GM19397 (cell line): ENCODE results near the gene KRT13.
"Not testable (repeated sequence)": the region's sequence is repeated elsewhere in the genome, so short reads cannot be mapped to it uniquely, and the experiment has no call there.

Experiments used
- ATAC-seq: cut with Tn5 transposase; IDR thresholded peaks from one replicate; pipeline ENCODE4 v1.9.1; 2021; ENCODE audit warnings: mild to moderate bottlenecking, moderate library complexity; ENCODE audit not compliant: unreplicated experiment

The KRT13 gene

DNA sequence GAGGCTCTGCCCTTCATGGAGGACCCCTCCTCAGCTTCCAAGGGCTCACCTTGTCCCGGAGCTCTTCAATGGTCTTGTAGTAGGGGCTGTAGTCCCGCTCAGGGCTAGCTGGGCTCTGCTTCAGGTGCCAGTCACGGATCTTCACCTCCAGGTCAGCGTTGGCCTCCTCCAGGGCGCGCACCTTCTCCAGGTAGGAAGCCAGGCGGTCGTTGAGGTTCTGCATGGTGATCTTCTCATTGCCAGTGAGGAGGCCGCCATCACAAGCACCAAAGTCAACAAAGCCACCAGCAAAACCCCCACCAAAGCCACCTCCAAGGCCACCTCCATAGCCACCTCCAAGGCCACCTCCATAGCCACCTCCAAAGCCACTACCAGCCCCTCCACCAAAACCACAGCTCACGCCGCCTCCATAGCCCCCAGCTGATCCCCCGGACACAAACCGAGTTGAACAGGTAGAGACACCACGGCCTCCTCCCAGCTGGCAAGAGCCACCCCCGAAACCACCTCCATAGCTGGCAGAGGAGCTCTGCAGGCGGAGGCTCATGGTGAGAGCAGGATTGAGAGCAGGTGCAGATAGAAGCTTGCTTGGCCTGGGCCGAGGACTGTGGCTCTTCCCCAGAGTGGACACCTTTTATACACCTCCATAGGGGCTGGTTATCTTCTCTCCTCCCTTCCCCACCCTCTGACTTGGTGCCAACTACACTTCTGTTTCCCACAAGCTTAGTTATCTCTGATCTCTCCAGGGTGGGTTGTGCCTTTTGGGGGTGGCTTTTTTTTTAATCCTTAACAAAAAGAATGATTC, at the start of gene KRT13:
KRT13 (minus strand) TSS at position 606 of the 802 bp plus-strand sequence; CDS start at position 544, 62 bp downstream.
- ATAC-seq: no peak

DNA sequence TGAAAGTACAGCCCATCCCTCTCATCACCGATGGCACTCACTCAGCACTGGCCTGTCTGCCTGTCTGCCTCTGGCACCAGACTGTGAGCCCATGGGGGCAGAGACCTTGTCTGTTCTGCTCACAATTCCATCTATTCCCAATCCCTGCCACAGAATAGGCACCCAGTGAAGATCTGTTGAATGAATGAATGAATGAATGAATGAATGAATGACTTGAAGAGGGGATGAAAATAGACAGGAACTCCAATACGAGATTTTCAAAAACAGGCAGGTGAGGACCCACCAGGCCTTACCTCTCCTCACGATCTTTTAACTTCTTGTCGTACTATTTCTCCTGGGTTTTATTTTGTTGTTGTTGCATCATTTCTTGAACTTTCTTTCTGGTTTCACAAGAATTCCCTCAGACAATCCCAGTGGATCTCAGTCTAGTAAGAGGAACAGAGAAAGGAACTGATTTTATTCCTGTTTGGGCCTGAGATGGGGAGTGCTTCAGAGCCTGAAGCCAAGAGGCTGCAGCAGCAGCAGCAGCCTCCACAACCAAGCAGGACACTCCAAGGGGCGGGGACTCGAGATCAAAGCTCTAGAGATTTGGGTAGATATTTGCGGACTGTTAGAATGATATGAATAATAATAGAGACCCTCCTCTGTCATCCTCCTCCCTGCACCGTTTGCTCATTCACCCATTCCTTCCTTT, 48.7 kb upstream of the KRT13 start:
- no peak for ATAC-seq

GRCh38 chr17:41553176-41553575, 47.8 kb upstream of the KRT13 start:
- no peak for ATAC-seq

- no peak for ATAC-seq
These were observed 47.0 kb upstream of the KRT13 start for GRCh38 chr17:41552455-41552854.

DNA sequence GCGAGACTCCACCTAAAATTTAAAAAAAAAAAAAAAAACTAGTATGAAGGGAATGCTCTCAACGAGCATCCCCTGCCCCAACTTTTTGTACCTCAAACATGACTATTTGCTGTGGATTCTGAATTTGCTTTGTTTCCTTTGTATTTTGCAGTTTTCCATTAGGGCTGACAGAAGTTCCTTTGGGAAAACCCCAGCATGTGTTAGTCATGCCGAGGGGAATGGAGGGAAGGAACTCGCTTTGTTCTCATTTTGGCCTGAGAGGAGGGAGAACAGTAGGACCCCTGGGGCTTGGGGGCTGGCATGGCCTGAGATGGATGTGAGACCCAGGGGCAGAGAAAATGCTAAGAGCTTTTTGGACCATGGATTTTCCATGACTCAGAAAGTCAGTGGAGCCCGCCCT, 46.0 kb upstream of the KRT13 start:
- ATAC-seq: no peak

DNA sequence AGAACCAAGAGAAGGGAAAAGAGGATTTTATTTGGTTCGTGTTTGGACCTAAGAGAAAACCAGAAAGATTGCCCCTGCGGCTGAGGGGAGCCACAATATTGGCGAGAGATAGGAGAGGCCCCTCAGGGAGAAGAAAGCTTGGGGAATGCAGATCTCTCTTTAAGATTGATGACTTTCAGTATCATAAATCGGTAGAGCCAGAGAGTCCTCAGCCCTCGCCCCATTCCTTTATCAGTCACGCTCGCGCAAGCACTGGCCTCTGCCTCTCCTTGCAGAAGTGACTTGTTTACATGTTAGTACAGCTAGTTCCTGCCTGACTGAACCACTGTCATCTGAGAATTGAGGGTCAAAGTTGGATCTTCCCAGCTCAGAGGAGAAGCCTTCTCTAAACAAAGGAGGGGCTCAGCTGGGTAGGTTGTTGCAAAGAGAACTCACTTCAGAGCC, 44.2 kb upstream of the KRT13 start:
- no peak for ATAC-seq

- peak; percentile 69 for ATAC-seq
These were observed 43.6 kb upstream of the KRT13 start for GRCh38 chr17:41548844-41549595.

- no peak for ATAC-seq
These were observed 42.8 kb upstream of the KRT13 start for GRCh38 chr17:41547921-41548843.

DNA sequence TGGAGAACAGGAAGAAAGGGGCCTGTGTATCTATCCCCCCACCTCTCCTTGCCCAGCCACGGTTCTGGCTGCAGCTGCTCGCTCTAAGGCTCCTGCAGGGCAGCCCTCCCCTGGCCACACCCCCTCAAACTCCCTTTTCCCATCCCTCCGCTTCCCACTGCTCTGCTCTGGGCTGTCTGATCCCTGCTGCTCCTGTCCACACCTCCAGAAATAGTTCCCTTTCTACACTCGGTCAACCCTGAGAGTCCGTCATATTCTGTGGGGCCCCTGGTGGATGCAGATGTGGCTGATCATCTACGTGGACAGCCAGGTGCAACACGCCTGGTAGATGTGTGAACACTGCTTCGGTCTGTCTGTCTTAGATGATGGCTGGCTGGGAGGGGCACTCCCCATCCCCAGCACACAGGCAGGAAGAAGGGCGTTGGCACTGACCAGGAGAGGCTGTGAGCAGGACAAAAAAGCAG, 42.0 kb upstream of the KRT13 start:
- ATAC-seq: no peak

- no peak for ATAC-seq
These were observed 41.4 kb upstream of the KRT13 start for GRCh38 chr17:41546819-41547218.

- no peak for ATAC-seq
These were observed 40.5 kb upstream of the KRT13 start for GRCh38 chr17:41545829-41546410.

DNA sequence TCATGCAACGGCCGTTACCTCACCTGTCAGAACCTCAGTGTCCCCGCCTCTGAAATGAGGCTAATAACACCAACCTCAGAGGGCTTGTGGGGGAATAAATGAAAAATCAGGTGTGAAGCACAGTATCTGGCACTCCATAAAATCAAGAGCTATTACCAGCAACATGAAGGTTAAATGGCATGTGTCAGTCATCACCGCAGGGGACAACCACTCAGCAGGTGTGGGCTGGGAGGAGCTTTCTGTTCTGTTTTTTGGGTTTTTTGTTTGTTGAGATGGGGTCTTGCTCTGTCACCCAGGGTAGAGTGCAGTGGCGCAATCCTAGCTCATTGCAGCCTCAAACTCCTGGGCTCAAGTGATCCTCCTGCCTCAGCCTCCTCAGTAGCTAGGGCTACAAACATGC, 39.5 kb upstream of the KRT13 start:
- no peak for ATAC-seq

GRCh38 chr17:41544491-41544892, 39.1 kb upstream of the KRT13 start:
- no peak for ATAC-seq

DNA sequence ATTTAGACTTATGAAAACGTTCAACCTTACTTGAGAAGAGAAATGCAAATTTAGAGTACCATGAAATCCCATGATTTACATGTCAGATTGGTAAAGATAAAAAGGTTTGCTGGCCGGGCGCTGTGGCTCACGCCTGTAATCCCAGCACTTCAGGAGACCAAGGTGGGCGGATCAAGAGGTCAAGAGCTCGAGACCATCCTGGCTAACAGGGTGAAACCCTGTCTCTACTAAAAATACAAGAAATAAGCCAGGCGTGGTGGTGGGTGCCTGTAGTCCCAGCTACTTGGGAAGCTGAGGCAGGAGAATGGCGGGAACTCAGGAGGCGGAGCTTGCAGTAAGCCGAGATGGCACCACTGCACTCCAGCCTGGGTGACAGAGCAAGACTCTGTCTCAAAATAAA, 37.4 kb upstream of the KRT13 start:
- not testable (repeated sequence) for ATAC-seq

DNA sequence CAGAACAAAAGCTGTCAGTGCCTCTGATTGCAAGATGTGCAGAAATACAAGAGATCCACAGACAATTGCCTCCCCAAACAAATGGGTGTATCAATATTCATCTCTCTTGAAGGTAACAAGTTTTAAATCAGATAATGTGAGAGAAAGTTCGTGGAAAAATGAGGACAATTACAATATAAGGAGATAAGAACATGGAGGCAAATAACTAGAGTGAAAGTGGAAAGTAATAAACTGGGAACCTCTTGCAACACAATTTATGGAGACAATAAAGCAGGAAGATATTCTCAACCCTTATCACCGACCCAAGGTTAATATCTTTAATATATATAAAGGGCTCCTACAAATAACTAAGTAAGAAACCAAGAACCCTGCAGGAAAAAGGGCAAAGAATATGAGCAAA, 36.9 kb upstream of the KRT13 start:
- no peak for ATAC-seq

DNA sequence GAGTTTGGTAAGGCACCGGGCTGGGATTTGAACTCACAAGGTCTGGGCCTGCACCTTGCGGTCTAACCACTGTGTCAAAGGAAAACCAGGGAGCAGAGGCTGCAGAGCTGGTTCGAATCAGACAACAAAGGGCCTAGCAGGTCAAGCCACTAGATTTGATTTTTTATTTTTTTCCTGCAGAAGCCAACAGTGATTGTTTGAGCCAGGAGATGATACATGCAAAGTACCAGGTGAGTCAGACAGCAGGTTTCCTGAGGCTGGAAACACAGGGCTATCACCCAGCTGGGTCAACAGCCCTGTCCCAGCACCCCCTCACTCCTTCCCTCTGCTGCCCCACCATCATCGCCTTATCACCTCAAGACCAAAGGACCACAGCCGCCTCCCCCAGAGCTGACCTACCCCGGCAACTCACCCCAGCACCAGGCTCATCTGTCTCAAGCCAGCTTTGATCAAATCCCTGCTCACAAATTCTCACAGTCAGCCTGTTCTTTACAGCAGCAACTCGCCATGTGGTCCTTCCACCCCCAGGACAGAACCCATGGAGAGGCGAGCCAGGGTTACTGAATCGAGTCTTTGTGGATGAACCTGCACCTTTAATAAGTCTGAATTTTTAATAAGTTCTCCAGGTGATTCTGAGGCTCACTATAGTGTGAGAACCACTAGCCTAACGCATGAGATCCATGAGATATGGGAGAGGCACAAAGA, 35.7 kb upstream of the KRT13 start:
- ATAC-seq: no peak

- ATAC-seq: no peak
These were observed 34.7 kb upstream of the KRT13 start for GRCh38 chr17:41539979-41540701.

DNA sequence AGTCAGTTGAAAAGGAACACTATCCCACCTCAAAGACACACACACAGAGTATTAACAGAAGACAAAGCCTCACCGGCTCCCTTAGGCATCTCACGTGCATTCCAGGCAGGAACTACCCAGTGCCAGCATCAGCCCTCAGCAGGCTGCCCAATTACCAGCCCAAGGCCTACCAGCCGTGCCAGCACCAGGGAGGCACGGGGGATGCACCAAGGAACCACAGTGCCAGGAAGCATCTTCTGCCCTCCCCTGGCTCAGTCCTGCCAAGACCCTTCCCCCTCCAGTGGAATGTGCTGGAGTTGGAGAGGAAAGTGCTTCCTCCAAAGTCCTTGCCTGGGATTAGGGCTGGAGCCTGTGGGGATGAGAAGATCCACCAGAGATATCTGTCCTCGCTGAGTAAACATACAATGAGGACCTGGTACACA, 33.7 kb upstream of the KRT13 start:
- no peak for ATAC-seq

- ATAC-seq: no peak
These were observed 33.2 kb upstream of the KRT13 start for GRCh38 chr17:41538565-41538991.
